Duodenal mucosa (tissue), 2 donors: Measurements from ENCODE around the gene RGS16.
A peak's percentile ranks its signal among the peaks of the same experiment; 100 is the strongest.

ENCODE experiments used
- H3K27ac ChIP-seq: one replicate; pipeline ENCODE4 v1.7.0; 2013; ENCODE audit warnings: low read depth, low read length
- H3K27me3 ChIP-seq, 2 donors: one replicate each; pipeline ENCODE4 v1.7.0; 2013; ENCODE audit warnings: low read length in 2 of 2, control low read depth in 1 of 2; ENCODE audit not compliant: insufficient read depth in 2 of 2, control insufficient read depth in 1 of 2
- H3K36me3 ChIP-seq, 2 donors: one replicate each; pipeline ENCODE4 v1.7.0; 2013; ENCODE audit warnings: low read length in 2 of 2, control low read depth in 1 of 2; ENCODE audit not compliant: insufficient read depth in 2 of 2, control insufficient read depth in 1 of 2
- H3K4me1 ChIP-seq, 2 donors: one replicate each; pipeline ENCODE4 v1.7.0; 2013; ENCODE audit warnings: low read length in 2 of 2, control low read depth in 1 of 2; ENCODE audit not compliant: insufficient read depth in 2 of 2, control insufficient read depth in 1 of 2
- H3K4me3 ChIP-seq, 2 donors: one replicate each; pipeline ENCODE4 v1.7.0; 2013; ENCODE audit warnings: low read length in 2 of 2, low read depth in 1 of 2
- H3K9ac ChIP-seq, 2 donors: one replicate each; pipeline ENCODE4 v1.7.0; 2013; ENCODE audit warnings: low read length in 2 of 2, low read depth in 1 of 2
- H3K9me3 ChIP-seq, 2 donors: one replicate each; pipeline ENCODE4 v1.7.0; 2013; ENCODE audit warnings: low read length in 2 of 2, control low read depth in 1 of 2; ENCODE audit not compliant: control insufficient read depth in 1 of 2

Gene RGS16, protein sequence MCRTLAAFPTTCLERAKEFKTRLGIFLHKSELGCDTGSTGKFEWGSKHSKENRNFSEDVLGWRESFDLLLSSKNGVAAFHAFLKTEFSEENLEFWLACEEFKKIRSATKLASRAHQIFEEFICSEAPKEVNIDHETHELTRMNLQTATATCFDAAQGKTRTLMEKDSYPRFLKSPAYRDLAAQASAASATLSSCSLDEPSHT

DNA sequence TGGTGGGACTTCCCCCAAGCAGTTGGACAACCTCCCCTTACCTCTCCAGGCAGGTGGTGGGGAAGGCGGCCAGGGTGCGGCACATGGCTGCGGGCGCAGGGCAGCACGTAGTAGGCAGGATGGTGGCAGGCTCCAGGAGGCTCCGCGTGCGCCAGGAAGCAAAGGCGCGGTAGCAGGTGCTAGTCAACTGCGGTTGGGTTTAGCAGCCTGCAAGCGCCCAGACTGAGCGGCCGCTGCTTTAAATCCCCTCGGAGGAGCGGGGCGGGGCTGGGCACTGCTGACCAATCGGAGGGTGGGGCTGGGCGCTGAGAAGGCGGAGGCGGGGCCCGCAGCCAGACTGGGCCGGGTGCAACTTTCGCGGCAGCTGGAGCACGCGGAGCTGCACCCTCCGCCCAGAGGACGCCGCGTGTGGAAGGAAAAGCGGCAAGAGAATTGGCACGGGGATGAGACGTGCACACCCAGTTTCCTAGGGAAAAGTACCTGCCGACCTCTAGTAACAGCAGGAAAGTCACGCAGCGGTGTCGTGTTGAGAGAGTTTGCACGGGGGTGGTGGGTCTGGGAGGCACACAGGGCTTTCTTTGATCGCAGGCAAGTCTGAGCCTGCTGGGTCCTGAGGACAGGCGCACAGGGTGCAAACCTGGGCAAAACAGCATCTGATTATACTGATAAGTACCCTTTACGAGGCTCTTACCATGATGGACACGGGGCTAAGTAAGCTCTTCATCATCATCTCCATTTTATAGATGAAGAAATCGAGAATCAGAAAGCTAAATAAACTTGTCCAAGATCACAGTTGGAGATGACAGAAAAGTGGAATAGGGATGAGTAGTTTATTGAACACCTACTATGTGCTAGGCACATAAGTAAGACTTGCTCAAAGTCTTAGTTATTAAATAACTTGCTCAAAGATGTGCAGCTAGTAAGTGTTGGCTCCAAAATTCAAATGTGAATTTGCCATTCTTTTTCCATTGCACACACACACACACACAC lies at the start of gene RGS16:
Gene RGS16 (minus strand): TSS at position 215 of the 990 bp plus-strand sequence. CDS start 130 bp downstream, at position 85.
- peak within 1 kb of the TSS; percentile 37 to 49 for H3K9ac ChIP-seq

DNA sequence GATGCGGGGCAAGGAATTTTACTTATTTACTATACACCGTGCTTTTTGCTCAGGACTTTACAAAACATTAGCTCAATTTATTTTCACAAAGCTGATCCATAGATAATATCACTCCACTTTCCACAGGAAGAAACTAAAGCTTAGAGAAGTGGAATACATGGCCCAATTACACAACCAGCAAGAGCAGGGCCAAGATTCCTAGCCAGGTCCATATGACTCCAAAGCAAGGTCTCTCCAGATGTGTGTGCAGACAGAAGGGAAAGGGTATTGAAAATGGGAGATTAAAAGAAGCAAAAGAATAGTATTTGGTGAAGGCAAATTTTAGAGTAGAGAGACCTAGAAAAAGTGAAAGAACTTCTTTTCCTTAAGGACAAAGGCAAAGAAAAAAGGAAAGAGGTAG lies 49.8 kb upstream of the RGS16 start:
- H3K4me3 ChIP-seq = no peak overlapping the region
- H3K36me3 ChIP-seq = no peaks in the 10 kb centered on the region
- no peaks in the 10 kb centered on the region for H3K27me3 ChIP-seq
- no peaks in the 10 kb centered on the region for H3K4me1 ChIP-seq
- no peaks in the 10 kb centered on the region for H3K9me3 ChIP-seq
- no peak overlapping the region for H3K9ac ChIP-seq
- no peak overlapping the region for H3K27ac ChIP-seq

More for the DNA sequence above, at the start of gene RGS16:
- no peak within 1 kb of the TSS for H3K27ac ChIP-seq
- peaks cover 15 to 23% of the 10 kb centered on the region in 2 donors for H3K4me1 ChIP-seq
- H3K4me3 ChIP-seq = peak within 1 kb of the TSS; percentile 66 to 75
- peaks cover 0 to 7% of the 10 kb centered on the region in 2 donors for H3K36me3 ChIP-seq
- no peaks in the 10 kb centered on the region for H3K9me3 ChIP-seq
- H3K27me3 ChIP-seq = no peaks in the 10 kb centered on the region

DNA sequence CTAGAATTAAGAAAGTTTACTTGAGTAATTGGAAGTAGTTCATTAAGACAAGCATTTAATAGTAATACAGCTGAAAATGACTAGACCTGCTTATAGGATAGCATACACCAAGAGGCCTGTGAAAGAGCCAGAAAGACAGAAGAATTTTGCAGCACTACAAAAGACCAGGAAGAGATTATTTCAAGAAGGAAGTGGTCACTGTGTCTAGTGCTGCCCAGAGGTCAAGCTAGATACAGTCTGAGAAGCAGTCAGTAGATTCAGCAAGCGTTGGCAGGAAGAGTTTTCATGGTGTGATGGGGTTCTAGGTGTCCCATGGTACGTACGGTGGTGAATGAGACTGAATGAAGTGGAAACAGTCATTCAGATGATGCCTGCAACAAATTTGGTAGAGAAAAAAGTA lies 48.7 kb upstream of the RGS16 start:
- Histone ChIP-seq H3K27ac (no peak overlapping the region), H3K4me3 (no peak overlapping the region), H3K27me3 (no peaks in the 10 kb centered on the region), H3K4me1 (no peaks in the 10 kb centered on the region), H3K36me3 (no peaks in the 10 kb centered on the region), H3K9ac (no peak overlapping the region), H3K9me3 (no peaks in the 10 kb centered on the region)

DNA sequence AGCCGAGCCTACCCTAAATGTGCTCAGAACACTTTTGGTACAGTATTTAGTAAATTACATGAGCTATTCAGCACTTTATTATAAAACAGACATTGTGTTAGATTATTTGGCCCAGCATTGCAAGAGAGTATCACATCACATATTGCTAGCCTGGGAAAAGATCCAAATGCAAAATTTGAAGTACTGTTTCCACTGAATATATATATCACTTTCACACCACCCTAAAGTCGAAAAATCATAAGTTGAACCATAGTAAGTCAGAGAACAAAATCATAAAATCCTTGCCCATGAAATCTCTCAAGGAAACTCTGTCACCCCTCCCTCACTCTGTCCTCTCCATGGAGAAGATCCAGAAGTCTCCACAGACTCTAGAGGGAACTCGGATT lies 47.1 kb upstream of the RGS16 start:
- H3K9me3 ChIP-seq = no peaks in the 10 kb centered on the region
- H3K27ac ChIP-seq = no peak overlapping the region
- H3K4me3 ChIP-seq = no peak overlapping the region
- H3K4me1 ChIP-seq = no peaks in the 10 kb centered on the region
- no peaks in the 10 kb centered on the region for H3K36me3 ChIP-seq
- no peaks in the 10 kb centered on the region for H3K27me3 ChIP-seq
- H3K9ac ChIP-seq = no peak overlapping the region

DNA sequence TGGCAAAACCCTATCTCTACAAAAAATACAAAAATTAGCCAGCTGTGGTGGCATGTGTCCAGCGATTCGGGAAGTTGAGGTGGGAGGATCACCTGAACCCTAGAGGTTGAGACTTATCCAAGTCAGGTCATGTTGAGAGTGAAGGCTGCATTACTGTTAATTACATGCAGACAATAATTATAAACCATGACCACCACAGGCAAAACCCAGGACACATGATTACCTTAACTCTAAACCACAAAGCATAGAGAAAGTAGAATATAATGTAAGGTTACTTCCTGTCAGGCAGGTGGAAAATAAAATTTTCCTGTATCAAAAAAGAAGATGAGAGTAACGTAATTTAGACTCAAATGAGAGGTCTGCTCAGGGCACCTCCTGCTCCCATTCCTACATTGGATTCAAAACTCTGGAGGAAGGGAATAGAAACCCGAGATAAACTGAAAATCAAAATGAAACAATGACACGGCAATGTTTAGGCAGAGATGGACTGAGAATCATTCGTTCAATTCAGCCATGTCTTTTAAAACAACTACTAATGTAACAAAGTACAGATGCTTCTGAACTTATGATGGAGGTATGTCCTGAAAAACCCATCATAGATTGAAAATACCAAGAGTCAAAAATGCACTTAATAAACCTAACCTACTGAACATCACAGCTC lies 46.6 kb upstream of the RGS16 start:
- no peak overlapping the region for H3K4me3 ChIP-seq
- H3K27ac ChIP-seq = no peak overlapping the region
- no peaks in the 10 kb centered on the region for H3K27me3 ChIP-seq

DNA sequence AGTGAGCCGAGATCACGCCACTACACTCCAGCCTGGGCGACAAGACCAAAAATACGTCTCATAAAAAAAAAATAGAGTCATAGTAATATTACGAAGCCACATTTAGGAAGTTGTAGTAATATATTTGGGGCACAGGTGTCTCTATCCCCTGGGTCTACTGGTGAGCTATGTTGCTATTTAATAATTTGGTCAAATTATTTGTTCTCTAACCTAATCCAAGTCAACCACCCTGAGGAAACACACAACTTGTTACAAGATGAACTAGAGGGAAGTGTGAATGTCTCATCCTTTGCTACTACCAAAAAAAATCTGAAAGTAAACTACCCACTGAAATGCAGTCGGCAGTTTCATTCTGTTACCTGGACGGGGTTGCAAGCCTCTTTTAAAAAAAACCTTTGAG lies 44.9 kb upstream of the RGS16 start:
- H3K36me3 ChIP-seq = no peaks in the 10 kb centered on the region
- H3K27ac ChIP-seq = no peak overlapping the region
- no peaks in the 10 kb centered on the region for H3K9me3 ChIP-seq
- no peak overlapping the region for H3K4me3 ChIP-seq
- no peaks in the 10 kb centered on the region for H3K27me3 ChIP-seq
- no peak overlapping the region for H3K9ac ChIP-seq
- no peaks in the 10 kb centered on the region for H3K4me1 ChIP-seq

More for the DNA sequence above, 46.6 kb upstream of the RGS16 start:
- no peaks in the 10 kb centered on the region for H3K4me1 ChIP-seq
- H3K9me3 ChIP-seq = no peaks in the 10 kb centered on the region
- H3K9ac ChIP-seq = no peak overlapping the region
- H3K36me3 ChIP-seq = no peaks in the 10 kb centered on the region

DNA sequence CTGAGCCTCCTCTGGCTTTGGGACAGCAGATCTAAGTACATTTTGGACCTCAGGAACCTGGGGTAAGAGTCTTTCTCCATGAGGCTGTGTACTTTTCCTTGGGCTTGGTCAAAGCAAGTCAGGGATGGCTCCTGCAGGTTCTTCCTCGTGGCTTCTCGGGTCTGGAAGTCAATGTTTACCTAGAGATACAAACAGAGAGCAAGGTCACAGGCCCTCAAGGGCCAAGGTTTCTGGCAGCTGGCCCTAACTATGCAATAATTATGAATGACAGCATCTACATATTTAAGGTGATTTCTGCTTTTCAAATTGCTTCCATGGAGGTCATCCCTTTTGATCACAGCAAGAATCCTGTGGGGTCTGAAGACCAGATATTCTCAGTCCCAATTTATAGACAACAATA lies 42.5 kb upstream of the RGS16 start:
- H3K4me3 ChIP-seq = no peak overlapping the region
- H3K27ac ChIP-seq = no peak overlapping the region
- no peaks in the 10 kb centered on the region for H3K36me3 ChIP-seq
- no peak overlapping the region for H3K9ac ChIP-seq
- H3K9me3 ChIP-seq = no peaks in the 10 kb centered on the region
- no peaks in the 10 kb centered on the region for H3K27me3 ChIP-seq
- H3K4me1 ChIP-seq = no peaks in the 10 kb centered on the region

DNA sequence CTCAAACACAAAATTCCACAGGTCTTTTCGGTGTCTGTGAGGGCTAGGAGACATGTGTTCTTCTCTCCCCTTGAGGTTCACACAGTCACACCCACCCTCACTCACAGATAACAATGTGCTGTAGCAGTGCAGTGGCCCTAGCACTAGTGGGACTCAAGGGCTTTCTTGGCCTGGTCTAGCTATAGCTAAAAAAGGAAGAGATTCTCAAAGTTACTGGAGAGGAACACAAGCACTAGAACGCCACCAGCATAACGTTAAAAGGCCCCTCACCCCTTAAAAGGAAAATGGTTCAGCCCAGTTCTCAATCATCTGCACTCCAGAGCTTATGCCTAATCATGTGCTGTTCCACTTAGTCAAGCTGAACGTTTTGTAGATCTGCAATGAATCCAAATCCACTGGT lies 40.7 kb upstream of the RGS16 start:
- Histone ChIP-seq H3K9me3 (no peaks in the 10 kb centered on the region), H3K27ac (no peak overlapping the region), H3K27me3 (no peaks in the 10 kb centered on the region), H3K4me1 (no peaks in the 10 kb centered on the region), H3K9ac (no peak overlapping the region), H3K36me3 (no peaks in the 10 kb centered on the region), H3K4me3 (no peak overlapping the region)

DNA sequence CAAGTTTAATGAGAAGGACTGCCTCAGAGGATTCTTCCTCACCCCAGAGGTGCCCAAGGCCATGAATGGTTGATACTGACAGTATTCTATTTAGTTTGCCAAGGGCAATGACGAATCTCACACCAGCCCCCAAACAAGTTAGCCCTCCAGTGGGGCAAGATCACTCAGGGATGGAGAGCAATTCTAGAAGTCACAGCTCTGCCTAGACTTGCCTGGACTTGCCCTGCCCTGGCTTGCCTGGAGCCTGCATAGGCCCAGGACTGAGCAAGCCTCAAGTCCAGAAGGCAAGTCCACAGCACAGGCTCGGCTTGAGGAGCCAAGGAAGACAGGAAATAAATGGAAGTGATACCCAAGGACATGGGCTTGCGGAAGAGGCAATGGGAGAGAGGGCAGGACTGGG lies 39.5 kb upstream of the RGS16 start:
- Histone ChIP-seq H3K9ac (no peak overlapping the region), H3K4me1 (no peaks in the 10 kb centered on the region), H3K9me3 (no peaks in the 10 kb centered on the region), H3K27me3 (no peaks in the 10 kb centered on the region), H3K36me3 (no peaks in the 10 kb centered on the region), H3K27ac (no peak overlapping the region), H3K4me3 (no peak overlapping the region)

DNA sequence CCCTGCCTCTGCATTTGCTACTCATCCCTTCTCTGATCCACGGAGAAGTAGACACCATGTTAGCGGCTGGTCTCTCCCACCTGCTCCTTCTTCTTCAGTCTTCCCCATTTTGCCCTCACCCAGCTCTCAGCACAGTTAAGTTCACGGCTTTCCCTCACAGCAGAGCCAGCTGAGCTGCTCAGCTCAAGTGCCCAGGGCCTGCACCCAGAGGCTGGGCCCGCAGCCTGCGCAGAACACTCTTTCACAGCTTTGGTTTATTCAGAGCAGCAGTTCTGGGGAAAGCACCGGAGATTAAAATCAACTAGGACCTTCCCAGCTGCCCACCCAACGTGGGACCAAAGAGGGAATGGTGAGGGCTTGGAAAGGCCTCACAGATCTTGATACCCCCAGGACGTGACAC lies 38.3 kb upstream of the RGS16 start:
- no peaks in the 10 kb centered on the region for H3K36me3 ChIP-seq
- no peaks in the 10 kb centered on the region for H3K9me3 ChIP-seq
- no peak overlapping the region for H3K4me3 ChIP-seq
- no peaks in the 10 kb centered on the region for H3K4me1 ChIP-seq
- H3K27me3 ChIP-seq = no peaks in the 10 kb centered on the region
- no peak overlapping the region for H3K27ac ChIP-seq
- H3K9ac ChIP-seq = no peak overlapping the region
